ENCODE data around the gene ACAP1.
"Not testable (repeated sequence)": the region's sequence is repeated elsewhere in the genome, so short reads cannot be mapped to it uniquely, and the experiment has no call there.

ACAP1 gene

GRCh38 chr17:7329997-7330637 lies 6.2 kb upstream of the ACAP1 start:
- DNase-seq, result peak; percentile 86 to 89
- TF ChIP-seq GATA1 (IDR thresholded peaks at IDR 0.05; ENCODE audit: low read depth, low read length) (no peak), POLR2A (IDR thresholded peaks at IDR 0.05; ENCODE audit: low read length) (no peak)

- TF ChIP-seq POLR2A (IDR thresholded peaks at IDR 0.05; ENCODE audit: low read length) (no peak), GATA1 (IDR thresholded peaks at IDR 0.05; ENCODE audit: low read depth, low read length) (no peak)
- no peak for DNase-seq
These were observed 5.7 kb upstream of the ACAP1 start for GRCh38 chr17:7330638-7331015.

GRCh38 chr17:7332111-7332510 lies 4.2 kb upstream of the ACAP1 start:
- DNase-seq, result no peak
- TF ChIP-seq POLR2A (IDR thresholded peaks at IDR 0.05; ENCODE audit: low read length) (no peak), GATA1 (IDR thresholded peaks at IDR 0.05; ENCODE audit: low read depth, low read length) (no peak)

GRCh38 chr17:7332600-7333069 lies 3.7 kb upstream of the ACAP1 start:
- peak in 1 of 2 experiments; percentile 28 for DNase-seq

- TF ChIP-seq POLR2A (IDR thresholded peaks at IDR 0.05; ENCODE audit: low read length) (no peak), GATA1 (IDR thresholded peaks at IDR 0.05; ENCODE audit: low read depth, low read length) (no peak)
- DNase-seq, result no peak
These were observed 1.3 kb upstream of the ACAP1 start for GRCh38 chr17:7334938-7335538.

- DNase-seq, result not testable (repeated sequence)
These were observed 564 bp upstream of the ACAP1 start for GRCh38 chr17:7335765-7336164.

- not testable (repeated sequence) for DNase-seq
These were observed 1.3 kb downstream of the ACAP1 start for GRCh38 chr17:7337600-7337999.

GRCh38 chr17:7340179-7340578 lies 3.9 kb downstream of the ACAP1 start:
- no peak for DNase-seq

GRCh38 chr17:7341842-7342241 lies 5.5 kb downstream of the ACAP1 start:
- no peak for DNase-seq

More at GRCh38 chr17:7340179-7340578, 3.9 kb downstream of the ACAP1 start:
- TF ChIP-seq GATA1 (IDR thresholded peaks at IDR 0.05; ENCODE audit: low read depth, low read length) (no peak), POLR2A (IDR thresholded peaks at IDR 0.05; ENCODE audit: low read length) (no peak)

GRCh38 chr17:7343250-7343649 lies 6.9 kb downstream of the ACAP1 start:
- TF ChIP-seq GATA1 (IDR thresholded peaks at IDR 0.05; ENCODE audit: low read depth, low read length), result no peak
- TF ChIP-seq POLR2A (IDR thresholded peaks at IDR 0.05; ENCODE audit: low read length), result no peak
- no peak for DNase-seq

More at GRCh38 chr17:7341842-7342241, 5.5 kb downstream of the ACAP1 start:
- TF ChIP-seq GATA1 (IDR thresholded peaks at IDR 0.05; ENCODE audit: low read depth, low read length), result no peak
- TF ChIP-seq POLR2A (IDR thresholded peaks at IDR 0.05; ENCODE audit: low read length), result no peak

GRCh38 chr17:7346761-7347614 lies 10.7 kb downstream of the ACAP1 start:
- TF ChIP-seq GATA1 (IDR thresholded peaks at IDR 0.05; ENCODE audit: low read depth, low read length) (no peak), POLR2A (IDR thresholded peaks at IDR 0.05; ENCODE audit: low read length) (no peak)
- DNase-seq, result no peak

- TF ChIP-seq GATA1 (IDR thresholded peaks at IDR 0.05; ENCODE audit: low read depth, low read length), result no peak
- TF ChIP-seq POLR2A (IDR thresholded peaks at IDR 0.05; ENCODE audit: low read length), result no peak
- DNase-seq, result no peak
These were observed 11.5 kb downstream of the ACAP1 start for GRCh38 chr17:7347630-7348477.

- TF ChIP-seq POLR2A (IDR thresholded peaks at IDR 0.05; ENCODE audit: low read length) (no peak), GATA1 (IDR thresholded peaks at IDR 0.05; ENCODE audit: low read depth, low read length) (no peak)
- no peak for DNase-seq
These were observed 12.3 kb downstream of the ACAP1 start for GRCh38 chr17:7348478-7349242.

Measured in erythroblast (primary cell).